Measurements from ENCODE around the gene MTERF2.

MTERF2 gene

GRCh38 chr12:106984588-106985137 is 2.3 kb downstream of the MTERF2 start:
- no peak overlapping the region for H2AFZ ChIP-seq (ENCODE audit: low read length)
- no peak overlapping the region for H3K4me2 ChIP-seq (ENCODE audit: low read length)
- H3K79me2 ChIP-seq (ENCODE audit: insufficient read depth, low read length), result no peaks in the 10 kb centered on the region

GRCh38 chr12:106982229-106982628 is 4.7 kb downstream of the MTERF2 start:
- Histone ChIP-seq H3K79me2 (ENCODE audit: insufficient read depth, low read length) (no peaks in the 10 kb centered on the region), H3K36me3 (ENCODE audit: insufficient read depth, low read length) (no peaks in the 10 kb centered on the region; the same call in 1 of the 2 replicates), H3K4me3 (ENCODE audit: low read depth, low read length, poor library complexity, severe bottlenecking) (no peak overlapping the region), H2AFZ (ENCODE audit: low read length) (no peak overlapping the region), H3K27ac (ENCODE audit: low read depth, low read length, poor library complexity, severe bottlenecking) (no peak overlapping the region), H3K9me2 (ENCODE audit: low read depth, low read length) (no peaks in the 10 kb centered on the region), H3K27me3 (ENCODE audit: insufficient read depth, low read length) (no peaks in the 10 kb centered on the region), H3F3A (ENCODE audit: insufficient read depth, low read length) (no peaks in the 10 kb centered on the region), H3K9me3 (ENCODE audit: low read length) (no peaks in the 10 kb centered on the region), H3K9ac (ENCODE audit: low read length) (no peak overlapping the region), H4K20me1 (ENCODE audit: insufficient read depth, low read length) (no peaks in the 10 kb centered on the region), H3K4me1 (ENCODE audit: insufficient read depth, low read length, severe bottlenecking) (peaks cover 10% of the 10 kb centered on the region), H3K4me2 (ENCODE audit: low read length) (no peak overlapping the region)
- TF ChIP-seq EZH2 (IDR thresholded peaks at IDR 0.05; ENCODE audit: borderline replicate concordance, low read length) (no peak), CTCF (IDR thresholded peaks at IDR 0.05; ENCODE audit: low read length) (no peak)

More at GRCh38 chr12:106984588-106985137, 2.3 kb downstream of the MTERF2 start:
- no peaks in the 10 kb centered on the region; the same call in 1 of the 2 replicates for H3K36me3 ChIP-seq (ENCODE audit: insufficient read depth, low read length)
- no peaks in the 10 kb centered on the region for H3F3A ChIP-seq (ENCODE audit: insufficient read depth, low read length)
- no peak overlapping the region for H3K9ac ChIP-seq (ENCODE audit: low read length)
- no peaks in the 10 kb centered on the region for H3K9me3 ChIP-seq (ENCODE audit: low read length)
- H3K9me2 ChIP-seq (ENCODE audit: low read depth, low read length), result no peaks in the 10 kb centered on the region
- TF ChIP-seq EZH2 (IDR thresholded peaks at IDR 0.05; ENCODE audit: borderline replicate concordance, low read length), result no peak
- no peak for TF ChIP-seq CTCF (IDR thresholded peaks at IDR 0.05; ENCODE audit: low read length)
- H4K20me1 ChIP-seq (ENCODE audit: insufficient read depth, low read length), result no peaks in the 10 kb centered on the region
- no peak overlapping the region for H3K4me3 ChIP-seq (ENCODE audit: low read depth, low read length, poor library complexity, severe bottlenecking)
- H3K27me3 ChIP-seq (ENCODE audit: insufficient read depth, low read length), result no peaks in the 10 kb centered on the region
- no peak overlapping the region for H3K27ac ChIP-seq (ENCODE audit: low read depth, low read length, poor library complexity, severe bottlenecking)
- H3K4me1 ChIP-seq (ENCODE audit: insufficient read depth, low read length, severe bottlenecking), result peaks cover 13% of the 10 kb centered on the region

- H3K27ac ChIP-seq (ENCODE audit: low read depth, low read length, poor library complexity, severe bottlenecking), result no peak overlapping the region
- H3K36me3 ChIP-seq (ENCODE audit: insufficient read depth, low read length), result no peaks in the 10 kb centered on the region; the same call in 1 of the 2 replicates
- no peaks in the 10 kb centered on the region for H3F3A ChIP-seq (ENCODE audit: insufficient read depth, low read length)
- H3K4me1 ChIP-seq (ENCODE audit: insufficient read depth, low read length, severe bottlenecking), result peaks cover 9% of the 10 kb centered on the region
- TF ChIP-seq EZH2 (IDR thresholded peaks at IDR 0.05; ENCODE audit: borderline replicate concordance, low read length), result no peak
- TF ChIP-seq CTCF (IDR thresholded peaks at IDR 0.05; ENCODE audit: low read length), result no peak
- H3K4me2 ChIP-seq (ENCODE audit: low read length), result no peak overlapping the region
- no peaks in the 10 kb centered on the region for H3K27me3 ChIP-seq (ENCODE audit: insufficient read depth, low read length)
- no peaks in the 10 kb centered on the region for H3K79me2 ChIP-seq (ENCODE audit: insufficient read depth, low read length)
- H3K9ac ChIP-seq (ENCODE audit: low read length), result no peak overlapping the region
- H3K4me3 ChIP-seq (ENCODE audit: low read depth, low read length, poor library complexity, severe bottlenecking), result no peak overlapping the region
- H3K9me2 ChIP-seq (ENCODE audit: low read depth, low read length), result no peaks in the 10 kb centered on the region
- no peaks in the 10 kb centered on the region for H3K9me3 ChIP-seq (ENCODE audit: low read length)
- H2AFZ ChIP-seq (ENCODE audit: low read length), result no peak overlapping the region
- no peaks in the 10 kb centered on the region for H4K20me1 ChIP-seq (ENCODE audit: insufficient read depth, low read length)
Observed at GRCh38 chr12:106981788-106982187, 5.2 kb downstream of the MTERF2 start.
